Stimulated activated CD8-positive, alpha-beta memory T cell treated with anti-CD3 and anti-CD28 coated beads, Interleukin-15, amount 100 ng/mL, for 48 hours (primary cell): ENCODE results near the gene OR10A7.
"Not testable (repeated sequence)": the region's sequence is repeated elsewhere in the genome, so short reads cannot be mapped to it uniquely, and the experiment has no call there.

ENCODE experiments used
- DNase-seq, 2 donors: peaks; one replicate each; pipeline ENCODE4 v3.0.0-alpha.2; 2020; ENCODE audit warnings: low read depth in 2 of 2

Gene OR10A7

GRCh38 chr12:55220725-55221124, at the start of gene OR10A7:
Gene OR10A7 (plus strand): TSS chr12:55221025. CDS start chr12:55221025, 0 bp downstream.
- no peak for DNase-seq

DNA sequence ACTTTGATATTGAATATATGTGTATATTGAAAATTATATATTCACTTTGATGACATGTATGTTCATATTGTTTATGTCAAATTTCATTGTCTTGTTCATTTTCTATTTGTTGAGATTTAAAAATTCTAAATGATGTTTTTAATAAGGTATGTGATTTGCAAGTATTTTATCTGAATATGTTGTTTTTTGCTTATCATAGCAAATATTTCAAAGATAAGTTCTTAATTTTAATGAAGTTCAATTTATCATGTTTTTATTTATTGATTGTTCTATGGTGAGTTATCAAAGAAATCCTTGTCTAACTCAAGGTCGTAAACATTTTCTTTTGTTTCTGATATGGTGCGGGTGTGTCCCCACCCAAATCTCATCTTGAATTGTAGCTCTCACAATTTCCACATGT, 49.4 kb upstream of the OR10A7 start:
- DNase-seq, result no peak

GRCh38 chr12:55171846-55172245, 49.0 kb upstream of the OR10A7 start:
- DNase-seq, result not testable (repeated sequence)

DNA sequence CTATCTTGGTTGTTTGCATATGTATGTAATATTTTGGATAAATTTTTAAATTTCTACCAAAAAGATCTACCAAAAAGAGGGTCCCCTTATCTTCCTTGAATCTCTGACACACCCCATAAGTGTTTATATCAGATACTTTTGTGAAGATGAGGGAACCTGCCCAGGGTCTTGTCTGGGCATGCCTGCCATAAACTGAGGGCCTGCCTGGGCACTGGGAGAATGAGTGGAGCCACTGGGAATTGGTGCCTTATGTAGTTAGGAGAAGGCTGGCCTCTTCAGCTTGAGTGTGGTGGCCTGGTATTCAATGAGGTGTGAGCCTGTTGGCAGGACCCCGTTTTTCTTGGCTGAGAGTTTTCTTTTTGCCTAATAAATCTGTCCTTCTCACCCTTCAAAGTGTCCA, 48.1 kb upstream of the OR10A7 start:
- no peak for DNase-seq

- no peak for DNase-seq
Measured at GRCh38 chr12:55173456-55173855, 47.4 kb upstream of the OR10A7 start.

GRCh38 chr12:55188573-55188972, 32.3 kb upstream of the OR10A7 start:
- no peak for DNase-seq

DNA sequence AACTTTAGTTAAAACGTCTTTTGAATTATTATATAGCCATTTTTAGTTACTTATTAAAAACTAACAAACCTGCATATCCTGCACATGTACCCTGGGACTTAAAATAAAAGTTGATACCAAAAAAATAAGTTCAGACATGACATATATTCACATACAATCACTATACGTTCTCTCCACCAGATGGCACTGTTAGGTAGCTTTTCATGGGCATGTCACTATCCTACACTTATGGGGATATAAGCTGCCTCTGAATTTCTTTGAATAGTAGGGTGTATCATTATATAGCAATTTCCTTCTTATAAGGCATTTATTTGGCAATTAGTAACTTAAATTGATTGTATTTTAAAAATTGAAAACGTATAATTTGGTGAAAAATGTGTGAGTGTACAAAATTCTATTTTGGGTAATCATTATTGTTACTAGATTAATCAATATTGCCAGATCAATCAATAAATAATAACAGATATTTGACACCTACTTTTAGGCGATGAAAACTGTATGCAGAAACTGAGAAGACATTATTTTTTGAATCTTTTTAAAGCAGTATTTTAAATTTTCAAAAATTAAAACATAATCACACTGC, 31.8 kb upstream of the OR10A7 start:
- peak in 1 of 2 donors; percentile 4 for DNase-seq

- no peak for DNase-seq
Measured at GRCh38 chr12:55194382-55194781, 26.4 kb upstream of the OR10A7 start.

- no peak for DNase-seq
Measured at GRCh38 chr12:55226523-55226922, 5.7 kb downstream of the OR10A7 start.

DNA sequence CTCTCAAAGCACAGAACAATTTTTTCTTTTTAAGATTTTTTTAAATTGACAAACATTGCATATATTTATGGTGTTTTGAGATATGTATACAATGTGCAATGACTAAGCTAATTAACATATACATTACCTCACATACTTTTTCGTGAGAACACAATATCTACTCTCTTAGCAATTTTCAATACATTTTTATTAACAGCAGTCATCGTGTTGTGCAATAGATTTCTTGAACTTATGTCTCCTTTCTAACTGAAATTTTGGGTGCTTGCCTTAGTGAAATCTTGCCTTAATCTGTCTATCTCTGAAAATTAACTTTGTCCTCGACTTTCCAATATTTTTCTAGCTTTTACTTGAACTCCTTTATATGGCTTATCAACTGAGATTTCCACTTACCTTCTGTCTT, 6.8 kb downstream of the OR10A7 start:
- DNase-seq, result no peak

DNA sequence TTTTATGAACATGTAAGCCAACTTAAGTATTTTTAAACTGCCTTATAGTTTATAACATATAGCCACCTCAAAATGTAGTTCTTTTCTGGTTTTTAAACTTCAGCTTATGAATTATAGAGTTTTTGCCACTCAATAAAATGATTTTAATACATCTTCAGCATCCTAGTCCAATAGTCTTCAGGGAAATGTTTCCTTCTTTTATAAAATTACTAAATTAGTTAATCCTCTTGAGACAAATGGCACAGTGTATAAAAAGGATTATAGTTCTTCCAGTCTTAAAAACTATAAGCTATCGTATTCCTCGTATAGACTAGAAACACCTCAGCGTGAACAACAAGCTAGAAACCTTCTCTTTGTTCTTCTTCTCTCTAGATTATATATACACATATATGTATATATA, 23.5 kb downstream of the OR10A7 start, which contains the start of gene OR6C74:
OR6C74 (plus strand) TSS at position 301 of the 400 bp plus-strand sequence. CDS start 2,679 bp downstream, outside the sequence.
- no peak for DNase-seq

- no peak for DNase-seq
Measured at GRCh38 chr12:55246159-55246558, 25.3 kb downstream of the OR10A7 start.

GRCh38 chr12:55250944-55251343, 30.1 kb downstream of the OR10A7 start:
- DNase-seq, result no peak

DNA sequence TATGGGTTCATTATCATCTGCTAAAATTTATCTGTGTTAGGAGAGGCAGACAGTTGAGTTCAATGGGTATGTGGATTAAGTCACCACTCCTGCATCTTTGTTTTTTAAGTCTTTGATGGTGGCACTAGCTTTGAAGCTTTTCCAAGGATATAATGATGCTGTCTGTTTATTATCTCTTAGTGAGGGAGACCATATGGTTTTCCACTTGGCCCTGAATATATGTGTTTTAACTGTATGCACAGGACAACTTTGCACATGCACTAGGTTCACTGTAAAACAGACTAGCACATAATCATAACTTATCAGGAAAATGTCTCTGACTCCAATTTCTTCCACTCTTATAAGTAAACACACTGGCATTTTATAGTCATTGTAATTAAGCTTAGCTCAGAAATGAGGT, 32.5 kb downstream of the OR10A7 start:
- no peak for DNase-seq

DNA sequence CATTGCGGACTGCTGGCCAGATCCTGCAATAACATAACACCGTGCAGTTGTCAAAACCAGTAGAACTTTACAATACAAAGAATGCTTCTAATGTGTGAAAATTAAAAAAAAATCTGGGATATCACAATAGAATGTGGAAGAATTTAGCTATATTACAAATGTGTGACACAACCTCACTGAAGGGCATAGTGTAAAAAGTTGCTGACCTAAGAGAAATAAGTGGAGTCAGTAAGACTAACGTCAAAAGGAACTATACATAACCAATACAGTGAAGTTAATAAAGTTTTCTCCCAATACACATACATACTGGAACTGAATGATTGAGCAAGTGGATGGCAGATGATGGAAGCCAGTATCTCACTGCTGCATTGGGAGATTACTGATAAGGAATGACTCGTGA, 36.0 kb downstream of the OR10A7 start:
- DNase-seq, result no peak

DNA sequence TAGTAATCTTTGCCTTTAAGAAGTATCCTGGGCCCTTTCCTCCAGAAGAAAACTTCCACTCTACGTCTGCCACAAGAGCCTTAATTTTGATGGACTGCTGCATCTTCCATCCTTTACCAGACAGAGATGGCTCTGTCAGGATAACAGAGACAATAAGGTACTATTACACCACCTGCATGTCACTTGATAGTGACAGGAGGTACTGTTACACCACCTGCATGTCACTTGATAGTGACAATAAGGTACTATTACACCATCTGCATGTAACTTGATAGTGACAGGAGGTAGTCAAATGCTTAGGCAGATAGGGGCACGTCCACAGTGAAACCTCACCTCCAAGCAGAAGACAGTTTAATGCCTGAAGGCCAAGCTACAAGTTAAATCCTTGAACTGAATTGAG, 37.5 kb downstream of the OR10A7 start:
- no peak for DNase-seq
